Pancreas (tissue), 10 donors: Measurements from ENCODE around the gene WNK2. TPM values are rescaled to one million over a fixed set of nuclear protein-coding genes. Genes with fewer than 3 reads are reported as not detected.
A peak's percentile ranks its signal among the peaks of the same experiment; 100 is the strongest.

ENCODE experiments used
- ATAC-seq, 4 donors: fragments of 200-7000 bp; cut with Tn5 transposase; one replicate each; pipeline versions ENCODE4 v1.8.0 to v1.9.1; 2020; ENCODE audit warnings: mild to moderate bottlenecking in 4 of 4, moderate library complexity in 4 of 4
- DNase-seq, 6 donors: peaks; one replicate each; pipeline ENCODE4 v3.0.0-alpha.2; 2020
- FAIRE-seq: peaks from 2 replicates; lab custom pipeline; 2012; peaks lifted over from hg19 to GRCh38; lab: Jason Lieb, UNC
- H3K27ac ChIP-seq, 4 donors: fragments of 200-600 bp; sonication (generic); 1 replicate in 3 of 4; 2 replicates in 1 of 4; pipeline versions ENCODE4 v1.5.0 to v1.8.0; 2020
- H3K27me3 ChIP-seq, 4 donors: fragments of 200-600 bp; one replicate each; pipeline ENCODE4 v1.8.0; 2021
- H3K36me3 ChIP-seq, 3 donors: fragments of 200-600 bp; sonication (generic) in 1 of 3; one replicate each; pipeline versions ENCODE4 v1.5.0 to v1.8.0; 2020 to 2021
- H3K4me1 ChIP-seq, 3 donors: fragments of 200-600 bp; one replicate each; pipeline ENCODE4 v1.8.0; 2021
- H3K4me3 ChIP-seq, 4 donors: fragments of 200-600 bp; sonication (generic) in 2 of 4; one replicate each; pipeline versions ENCODE4 v1.5.0 to v1.8.0; 2020 to 2021
- H3K9me3 ChIP-seq, 4 donors: fragments of 200-600 bp; one replicate each; pipeline ENCODE4 v1.8.0; 2021
- WGBS, 2 donors: extraction: QIAGEN DNeasy Blood & Tissue Kit; methylation state at CpG; one replicate each; pipeline ENCODE4 v1.1.7; 2013; 5-methylcytosine and 5-hydroxymethylcytosine counted together
- intact Hi-C, 3 donors: fragments of 100-400 bp; cut with DNase I; formaldehyde crosslinking; loops; one replicate each; pipeline versions ENCODE4 v1.11.1 to v1.14.2; 2022
- polyA plus RNA-seq, 2 donors: library from polyadenylated mRNA; stranded (reverse); fragments of 200-250 nt; gene quantifications; one replicate each; pipeline ENCODE4 v1.2.3, GENCODE V29; 2013
- total RNA-seq, 6 donors: library from RNA; stranded (reverse); fragmentation: NEBNext Ultra II Directional in 4 of 6; extraction: Animal tissue kit (Norgen Biotek cat#: 25700) in 4 of 6; gene quantifications; one replicate each; pipeline versions ENCODE4 v1.2.1 to v1.2.4, GENCODE V29; 2021 to 2023
- TF ChIP-seq, protein P1 (sequence below), 4 donors: fragments of 200-600 bp; sonication (generic) in 3 of 4; IDR thresholded peaks; one replicate each; pipeline versions ENCODE4 v1.5.0 to v1.8.0; 2021; ENCODE audit warnings: antibody characterized with exemption in 4 of 4
- donor health status: healthy with polysubstance abuse.
- donor health status: DM: no; HTN: no; CAD: no; lungs with moderate emphysema.
- donor health status: DM: no; HTN: no; CAD: no.
- donor health status: control.
- donor health status: control.
- donor health status: Bipolar disorder and iron deficiency.
- donor health status: DM: yes; HTN: yes; CAD: no.
- donor health status: DM: no; HTN: no; CAD: no.
- donor health status: DM: no; HTN: no; CAD: no.
- donor health status: DM: yes; HTN: yes; CAD: no.

WNK2 gene
- total and polyA plus RNA-seq, 8 donors: 53.5 to 121 (median 89.4) TPM

DNA sequence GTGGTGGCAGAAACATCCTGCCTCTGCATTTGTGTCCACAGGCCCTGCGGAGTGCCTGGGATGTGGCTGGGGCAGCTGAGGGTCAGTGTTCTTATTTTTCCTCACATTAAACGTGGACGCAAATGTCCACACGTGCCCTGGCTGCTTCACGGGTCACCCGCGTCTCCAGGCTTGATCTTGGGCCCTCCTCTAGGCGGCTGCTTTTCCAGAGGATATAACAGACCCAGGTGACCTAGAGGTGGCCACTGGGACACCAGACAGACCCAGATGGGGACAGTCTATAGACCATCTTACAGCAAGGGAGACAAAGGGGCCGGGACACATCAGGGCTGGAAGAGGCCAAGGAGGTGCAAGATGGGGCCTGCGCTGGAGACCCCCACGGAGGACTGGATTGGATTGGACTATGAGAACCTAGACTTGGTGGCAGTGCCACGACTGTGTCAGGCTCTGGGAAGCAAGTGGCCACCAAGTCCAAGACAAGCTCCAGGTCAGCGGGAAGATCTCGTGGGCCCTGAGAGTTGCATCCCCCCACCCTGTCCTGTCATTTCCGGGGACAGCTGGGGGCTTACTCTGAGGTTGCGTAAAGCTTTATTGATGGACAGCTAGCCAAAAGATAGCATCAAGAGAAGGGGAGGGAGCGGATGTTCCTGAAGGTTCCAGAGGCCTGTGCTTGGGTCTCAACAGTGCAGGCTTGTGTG, 6.9 kb downstream of the WNK2 start:
- Histone ChIP-seq H3K4me1 (peaks cover 42 to 60% (median 47%) of the 10 kb centered on the region in 3 donors), H3K27ac (peak overlapping the region in 2 of 4 donors; percentile 10 to 11), H3K9me3 (no peaks in the 10 kb centered on the region), H3K36me3 (no peaks in the 10 kb centered on the region), H3K4me3 (no peak overlapping the region), H3K27me3 (no peaks in the 10 kb centered on the region)
- FAIRE-seq: no peak
- ATAC-seq: no peak
- intact Hi-C loops: no loop called here
- peak in 2 of 6 donors; percentile 39 to 50 for DNase-seq
- WGBS, 2 donors: 74 to 80% methylated on average over 17 of the region's 17 CpGs
- TF ChIP-seq, protein P1, sequence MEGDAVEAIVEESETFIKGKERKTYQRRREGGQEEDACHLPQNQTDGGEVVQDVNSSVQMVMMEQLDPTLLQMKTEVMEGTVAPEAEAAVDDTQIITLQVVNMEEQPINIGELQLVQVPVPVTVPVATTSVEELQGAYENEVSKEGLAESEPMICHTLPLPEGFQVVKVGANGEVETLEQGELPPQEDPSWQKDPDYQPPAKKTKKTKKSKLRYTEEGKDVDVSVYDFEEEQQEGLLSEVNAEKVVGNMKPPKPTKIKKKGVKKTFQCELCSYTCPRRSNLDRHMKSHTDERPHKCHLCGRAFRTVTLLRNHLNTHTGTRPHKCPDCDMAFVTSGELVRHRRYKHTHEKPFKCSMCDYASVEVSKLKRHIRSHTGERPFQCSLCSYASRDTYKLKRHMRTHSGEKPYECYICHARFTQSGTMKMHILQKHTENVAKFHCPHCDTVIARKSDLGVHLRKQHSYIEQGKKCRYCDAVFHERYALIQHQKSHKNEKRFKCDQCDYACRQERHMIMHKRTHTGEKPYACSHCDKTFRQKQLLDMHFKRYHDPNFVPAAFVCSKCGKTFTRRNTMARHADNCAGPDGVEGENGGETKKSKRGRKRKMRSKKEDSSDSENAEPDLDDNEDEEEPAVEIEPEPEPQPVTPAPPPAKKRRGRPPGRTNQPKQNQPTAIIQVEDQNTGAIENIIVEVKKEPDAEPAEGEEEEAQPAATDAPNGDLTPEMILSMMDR (IDR thresholded peaks at IDR 0.05): no peak

GRCh38 chr9:93191354-93191660, 7.4 kb downstream of the WNK2 start:
- H3K36me3 ChIP-seq: no peaks in the 10 kb centered on the region
- intact Hi-C loops: no loop called here
- H3K9me3 ChIP-seq: no peaks in the 10 kb centered on the region
- peaks cover 47 to 62% (median 51%) of the 10 kb centered on the region in 3 donors for H3K4me1 ChIP-seq
- TF ChIP-seq, protein P1 (IDR thresholded peaks at IDR 0.05): no peak
- H3K4me3 ChIP-seq: no peak overlapping the region
- ATAC-seq (no peak), DNase-seq (peak in 2 of 6 donors; percentile 30 to 31), FAIRE-seq (no peak)
- H3K27ac ChIP-seq: peak overlapping the region in 2 of 4 donors; percentile 10 to 28
- WGBS, 2 donors: 83 to 84% methylated on average over 5 of the region's 5 CpGs
- no peaks in the 10 kb centered on the region for H3K27me3 ChIP-seq

GRCh38 chr9:93192721-93193387, 8.9 kb downstream of the WNK2 start:
- intact Hi-C loops: no loop called here
- FAIRE-seq: no peak
- TF ChIP-seq, protein P1 (IDR thresholded peaks at IDR 0.05): no peak
- H3K27me3 ChIP-seq: no peaks in the 10 kb centered on the region
- no peaks in the 10 kb centered on the region for H3K9me3 ChIP-seq
- no peak overlapping the region for H3K4me3 ChIP-seq
- H3K4me1 ChIP-seq: peaks cover 51 to 62% (median 53%) of the 10 kb centered on the region in 3 donors
- no peaks in the 10 kb centered on the region for H3K36me3 ChIP-seq
- peak overlapping the region in 3 of 4 donors; percentile 53 to 77 (median 65) for H3K27ac ChIP-seq
- ATAC-seq: no peak
- peak in 2 of 6 donors; percentile 55 to 73 for DNase-seq
- WGBS, 2 donors: 43 to 44% methylated on average over 11 of the region's 11 CpGs

- DNase-seq: peak; percentile 82 to 95 (median 89)
- peaks cover 45 to 56% (median 55%) of the 10 kb centered on the region in 3 donors for H3K4me1 ChIP-seq
- no peaks in the 10 kb centered on the region for H3K27me3 ChIP-seq
- no peak overlapping the region for H3K4me3 ChIP-seq
- H3K36me3 ChIP-seq: no peaks in the 10 kb centered on the region
- H3K27ac ChIP-seq: peak overlapping the region; percentile 51 to 77 (median 59)
- H3K9me3 ChIP-seq: no peaks in the 10 kb centered on the region
- no peak for FAIRE-seq
- TF ChIP-seq, protein P1 (IDR thresholded peaks at IDR 0.05): peak in 1 of 4 donors; percentile 18
- peak; percentile 81 to 90 (median 88) for ATAC-seq
- intact Hi-C loops: no loop called here
- 13 to 16% methylated on average over 12 of the region's 12 CpGs for WGBS, 2 donors
These were observed 9.7 kb downstream of the WNK2 start for GRCh38 chr9:93193388-93194220.
